Skeletal muscle tissue (tissue), 4 donors: ENCODE data around the gene USF2. TPM values are rescaled to one million over a fixed set of nuclear protein-coding genes. Genes with fewer than 3 reads are reported as not detected.
A peak's percentile ranks its signal among the peaks of the same experiment; 100 is the strongest.

ENCODE experiments used
- H3K27ac ChIP-seq: one replicate; pipeline ENCODE4 v1.7.0; 2013; ENCODE audit warnings: mild to moderate bottlenecking, low read depth, low read length, inconsistent platforms
- H3K27me3 ChIP-seq, 3 donors: one replicate each; pipeline ENCODE4 v1.7.0; 2013; ENCODE audit warnings: low read length in 3 of 3; ENCODE audit not compliant: control insufficient read depth in 3 of 3, insufficient read depth in 3 of 3
- H3K36me3 ChIP-seq, 3 donors: one replicate each; pipeline ENCODE4 v1.7.0; 2013; ENCODE audit warnings: low read length in 3 of 3; ENCODE audit not compliant: control insufficient read depth in 3 of 3, insufficient read depth in 3 of 3
- H3K4me1 ChIP-seq, 3 donors: one replicate each; pipeline ENCODE4 v1.7.0; 2013; ENCODE audit warnings: low read length in 3 of 3, mild to moderate bottlenecking in 3 of 3; ENCODE audit not compliant: control insufficient read depth in 3 of 3, insufficient read depth in 3 of 3
- H3K4me3 ChIP-seq, 3 donors: one replicate each; pipeline ENCODE4 v1.7.0; 2013; ENCODE audit warnings: low read length in 3 of 3
- H3K9ac ChIP-seq, 3 donors: one replicate each; pipeline ENCODE4 v1.7.0; 2013; ENCODE audit warnings: low read length in 3 of 3, mild to moderate bottlenecking in 3 of 3, moderate library complexity in 2 of 3, low read depth in 1 of 3
- H3K9me3 ChIP-seq, 3 donors: one replicate each; pipeline ENCODE4 v1.7.0; 2013; ENCODE audit warnings: low read length in 3 of 3; ENCODE audit not compliant: control insufficient read depth in 3 of 3
- total RNA-seq: library from RNA; depleted of rRNA; stranded (reverse); fragments of >200 nt; gene quantifications from one replicate; pipeline ENCODE4 v1.2.3, GENCODE V29; 2014
- donor health status: Osteomylitis.

Gene USF2
- total RNA-seq, 1 donor from 2014 or later: 24.5 TPM

GRCh38 chr19:35254341-35255297, 14.1 kb upstream of the USF2 start:
- Histone ChIP-seq H3K27me3 (peaks cover 31 to 49% (median 47%) of the 10 kb centered on the region in 3 donors), H3K36me3 (no peaks in the 10 kb centered on the region), H3K4me1 (peaks cover 0 to 2% (median 0%) of the 10 kb centered on the region in 3 donors), H3K27ac (no peak overlapping the region), H3K4me3 (no peak overlapping the region), H3K9ac (no peak overlapping the region), H3K9me3 (no peaks in the 10 kb centered on the region)

GRCh38 chr19:35256566-35256965, 12.2 kb upstream of the USF2 start:
- H3K27ac ChIP-seq: no peak overlapping the region
- no peak overlapping the region for H3K4me3 ChIP-seq
- no peaks in the 10 kb centered on the region for H3K36me3 ChIP-seq
- no peaks in the 10 kb centered on the region for H3K9me3 ChIP-seq
- no peak overlapping the region for H3K9ac ChIP-seq
- peaks cover 17 to 42% (median 36%) of the 10 kb centered on the region in 3 donors for H3K27me3 ChIP-seq
- H3K4me1 ChIP-seq: peaks cover 2 to 7% (median 6%) of the 10 kb centered on the region in 3 donors

GRCh38 chr19:35257113-35257461, 11.7 kb upstream of the USF2 start:
- Histone ChIP-seq H3K36me3 (no peaks in the 10 kb centered on the region), H3K27ac (no peak overlapping the region), H3K27me3 (peaks cover 17 to 42% (median 36%) of the 10 kb centered on the region in 3 donors), H3K9me3 (no peaks in the 10 kb centered on the region), H3K9ac (no peak overlapping the region), H3K4me1 (peaks cover 4 to 12% (median 11%) of the 10 kb centered on the region in 3 donors), H3K4me3 (no peak overlapping the region)

GRCh38 chr19:35260694-35261304, 8.0 kb upstream of the USF2 start:
- no peak overlapping the region for H3K4me3 ChIP-seq
- no peaks in the 10 kb centered on the region for H3K9me3 ChIP-seq
- H3K27me3 ChIP-seq: peaks cover 9 to 25% (median 18%) of the 10 kb centered on the region in 3 donors
- H3K36me3 ChIP-seq: no peaks in the 10 kb centered on the region
- H3K4me1 ChIP-seq: peaks cover 25 to 37% (median 28%) of the 10 kb centered on the region in 3 donors
- H3K9ac ChIP-seq: no peak overlapping the region
- no peak overlapping the region for H3K27ac ChIP-seq

GRCh38 chr19:35261356-35262100, 7.2 kb upstream of the USF2 start:
- Histone ChIP-seq H3K4me3 (no peak overlapping the region), H3K4me1 (peaks cover 31 to 44% (median 31%) of the 10 kb centered on the region in 3 donors), H3K27ac (no peak overlapping the region), H3K9ac (peak overlapping the region in 2 of 3 donors; percentile 16 to 23), H3K9me3 (no peaks in the 10 kb centered on the region), H3K36me3 (no peaks in the 10 kb centered on the region), H3K27me3 (peaks cover 9 to 25% (median 18%) of the 10 kb centered on the region in 3 donors)

- no peak overlapping the region for H3K4me3 ChIP-seq
- H3K27me3 ChIP-seq: peaks cover 9 to 20% (median 14%) of the 10 kb centered on the region in 3 donors
- peak overlapping the region in 2 of 3 donors; percentile 16 to 23 for H3K9ac ChIP-seq
- no peaks in the 10 kb centered on the region for H3K36me3 ChIP-seq
- no peak overlapping the region for H3K27ac ChIP-seq
- no peaks in the 10 kb centered on the region for H3K9me3 ChIP-seq
- peaks cover 35 to 51% (median 36%) of the 10 kb centered on the region in 3 donors for H3K4me1 ChIP-seq
Observed at GRCh38 chr19:35262101-35262761, 6.5 kb upstream of the USF2 start.

- no peak overlapping the region for H3K27ac ChIP-seq
- peaks cover 0 to 5% (median 0%) of the 10 kb centered on the region in 3 donors for H3K27me3 ChIP-seq
- H3K4me1 ChIP-seq: peaks cover 35 to 54% (median 36%) of the 10 kb centered on the region in 3 donors
- no peaks in the 10 kb centered on the region for H3K36me3 ChIP-seq
- H3K9ac ChIP-seq: peak overlapping the region in 1 of 3 donors; percentile 11
- no peak overlapping the region for H3K4me3 ChIP-seq
- H3K9me3 ChIP-seq: no peaks in the 10 kb centered on the region
Observed at GRCh38 chr19:35264268-35265125, 4.3 kb upstream of the USF2 start.

- Histone ChIP-seq H3K4me1 (peaks cover 40 to 60% (median 40%) of the 10 kb centered on the region in 3 donors), H3K36me3 (peaks cover 2 to 3% (median 3%) of the 10 kb centered on the region in 3 donors), H3K9ac (peak overlapping the region in 1 of 3 donors; percentile 11), H3K9me3 (no peaks in the 10 kb centered on the region), H3K4me3 (no peak overlapping the region), H3K27ac (no peak overlapping the region), H3K27me3 (no peaks in the 10 kb centered on the region)
Observed at GRCh38 chr19:35265126-35265899, 3.4 kb upstream of the USF2 start.
